K562 (cell line): Measurements from ENCODE around the gene ASPHD2. TPM values are rescaled to one million over a fixed set of nuclear protein-coding genes. Genes with fewer than 3 reads are reported as not detected.
A peak's percentile ranks its signal among the peaks of the same experiment; 100 is the strongest.

ENCODE experiments used
- ATAC-seq: fragments of 200-7000 bp; cut with Tn5 transposase; 3 replicates; pipeline ENCODE4 v1.9.1; 2020; ENCODE audit warnings: moderate library complexity
- BruUV-seq: library from RNA; stranded (reverse); fragments of 400-500 nt; replicated peaks from 2 replicates; lab custom pipeline; 2021; lab: Mats Ljungman, UMichigan
- CTCF ChIA-PET: fragments of 300-600 bp; formaldehyde crosslinking; extraction: SDS; loops from one replicate; lab custom pipeline; 2021; ENCODE audit warnings: low intra/inter-chr PET ratio; lab: Yijun Ruan, JAX
- POLR2A ChIA-PET: fragments of 300-600, 350-650 bp; sonication (Branson Sonifier 250); formaldehyde crosslinking; extraction: SDS; loops from one replicate; lab custom pipeline; 2021; ENCODE audit warnings: antibody characterized with exemption, inconsistent platforms; lab: Yijun Ruan, JAX
- DNase-seq, 4 experiments: peaks; one replicate each; pipeline versions ENCODE4 v3.0.0 to v3.0.0-alpha.2; 2011 to 2018; ENCODE audit warnings: low spot score in 3 of 4, mixed read lengths in 3 of 4; ENCODE audit errors: extremely low read depth in 1 of 4
- FAIRE-seq: peaks from 2 replicates; lab custom pipeline; 2011; peaks lifted over from hg19 to GRCh38; lab: Jason Lieb, UNC
- H2AFZ ChIP-seq: 2 replicates; pipeline ENCODE4 v1.6.0; 2011; ENCODE audit warnings: low read depth, low read length, control low read depth, inconsistent platforms
- H3K27ac ChIP-seq: fragments of 200-600 bp; 3 replicates; pipeline ENCODE4 v1.8.0; 2011; ENCODE audit warnings: low read depth, mild to moderate bottlenecking, control low read depth, inconsistent platforms, low read length, moderate library complexity, mixed read lengths; ENCODE audit errors: extremely low read depth
- H3K27me3 ChIP-seq, 2 experiments: fragments of 300-600 bp in 1 of 2; 2 replicates in 1 of 2; 3 replicates in 1 of 2; pipeline versions ENCODE4 v1.6.0 to v1.8.0; 2011; ENCODE audit warnings: inconsistent platforms in 2 of 2, low read length in 2 of 2, mild to moderate bottlenecking in 1 of 2, mixed read lengths in 1 of 2, moderate library complexity in 1 of 2; ENCODE audit not compliant: control insufficient read depth in 2 of 2, insufficient read depth in 2 of 2
- H3K36me3 ChIP-seq: fragments of 300-600 bp; 3 replicates; pipeline ENCODE4 v1.8.0; 2011; ENCODE audit warnings: mild to moderate bottlenecking, low read length, inconsistent platforms; ENCODE audit not compliant: control insufficient read depth, insufficient read depth
- H3K4me1 ChIP-seq, 2 experiments: fragments of 200-600 bp in 1 of 2; replicated peaks in 1 of 2; 2 replicates in 1 of 2; 3 replicates in 1 of 2; pipeline versions ENCODE4 v1.5.1 to v1.8.0; 2011; ENCODE audit warnings: inconsistent platforms in 2 of 2, low read length in 2 of 2, mild to moderate bottlenecking in 1 of 2, mixed read lengths in 1 of 2, moderate library complexity in 1 of 2; ENCODE audit not compliant: control insufficient read depth in 2 of 2, insufficient read depth in 2 of 2
- H3K4me2 ChIP-seq: 2 replicates; pipeline ENCODE4 v1.6.1; 2011; ENCODE audit warnings: low read length, control low read depth, inconsistent platforms, mixed read lengths; ENCODE audit not compliant: insufficient read depth
- H3K4me3 ChIP-seq: fragments of 200-600 bp; sonication (generic), shearing (Covaris generic); 2 replicates; pipeline ENCODE4 v1.5.1; 2016; ENCODE audit warnings: control low read depth, inconsistent platforms
- H3K79me2 ChIP-seq: fragments of 200-600 bp; 3 replicates; pipeline ENCODE4 v1.8.0; 2011; ENCODE audit warnings: low read length, inconsistent platforms; ENCODE audit not compliant: control insufficient read depth, insufficient read depth
- H3K9ac ChIP-seq, 2 experiments: 2 replicates each; pipeline versions ENCODE4 v1.6.0 to v1.6.1; 2011; ENCODE audit warnings: low read depth in 2 of 2, low read length in 2 of 2, control low read depth in 1 of 2, inconsistent platforms in 1 of 2, mild to moderate bottlenecking in 1 of 2, mixed read lengths in 1 of 2; ENCODE audit not compliant: insufficient read depth in 1 of 2
- H3K9me1 ChIP-seq: one replicate; pipeline ENCODE4 v1.6.0; 2011; ENCODE audit warnings: inconsistent platforms, mild to moderate bottlenecking, low read length, moderate library complexity; ENCODE audit not compliant: control insufficient read depth, insufficient read depth
- H3K9me3 ChIP-seq: replicated peaks from 2 replicates; pipeline ENCODE4 v1.5.1; 2011; ENCODE audit warnings: low read depth, low read length, inconsistent platforms; ENCODE audit not compliant: control insufficient read depth, insufficient read depth
- H4K20me1 ChIP-seq: replicated peaks from 2 replicates; pipeline ENCODE4 v1.6.1; 2011; ENCODE audit warnings: low read length, inconsistent platforms, mixed read lengths; ENCODE audit not compliant: control insufficient read depth, insufficient read depth
- KDM1A ChIP-seq, 2 experiments: fragments of 450-650 bp; IDR thresholded peaks; 2 replicates each; pipeline ENCODE4 v1.6.1; 2016; ENCODE audit warnings: mild to moderate bottlenecking in 2 of 2
- NR4A1 ChIP-seq, 2 experiments: fragments of 250-450 bp in 1 of 2; fragments of 450-650 bp in 1 of 2; sonication (Bioruptor Pico) in 1 of 2; IDR thresholded peaks; 2 replicates each; pipeline versions ENCODE4 v1.4.0 to v1.6.1; 2016 to 2020; ENCODE audit warnings: mild to moderate bottlenecking in 2 of 2, missing compliant biosample characterization in 1 of 2, missing genetic modification characterization in 1 of 2, moderate library complexity in 1 of 2
- RBM14 ChIP-seq: fragments of 200-400 bp; formaldehyde crosslinking; IDR thresholded peaks from 2 replicates; pipeline ENCODE4 v1.6.1; 2018; ENCODE audit warnings: low read depth, mild to moderate bottlenecking, low read length, moderate library complexity, borderline replicate concordance; ENCODE audit not compliant: insufficient read depth
- RREB1 ChIP-seq: fragments of 250-450 bp; sonication (Bioruptor Pico); IDR thresholded peaks from 2 replicates; pipeline ENCODE4 v1.4.0; 2020
- ZNF197 ChIP-seq: fragments of 200-800 bp; sonication (Bioruptor generic); IDR thresholded peaks from 2 replicates; pipeline ENCODE4 v1.6.1; 2016; ENCODE audit warnings: low read depth, missing genetic modification characterization, missing compliant biosample characterization
- in situ Hi-C: fragments of 300-500 bp; cut with MboI; formaldehyde crosslinking; loops from 4 replicates; pipeline ENCODE4 v1.15.0; 2018; ENCODE audit warnings: inconsistent platforms, mixed read lengths
- intact Hi-C: fragments of 100-400 bp; cut with micrococcal nuclease; formaldehyde crosslinking; loops from 2 replicates; pipeline ENCODE4 v1.14.2; 2022
- polyA plus RNA-seq, 8 experiments: library from polyadenylated mRNA; depleted of rRNA in 4 of 8; stranded (reverse) in 5 of 8; unstranded in 3 of 8; fragments of >200 nt; fragmentation: Nextera tagmentation in 2 of 8; fragmentation: Illumina TruSeq in 1 of 8; extraction: Ambion mirVana in 2 of 8; extraction: Trizol in 1 of 8; gene quantifications; 2 replicates each; pipeline versions ENCODE4 v1.2.1 to v1.2.3, GENCODE V29; 2011 to 2014; ENCODE audit warnings: inconsistent platforms in 1 of 8, missing spikeins in 1 of 8
- total RNA-seq, 7 experiments: library from RNA; depleted of rRNA in 6 of 7; stranded (reverse); fragments of >200 nt in 6 of 7; fragmentation: Illumina TruSeq in 2 of 7; extraction: Trizol in 2 of 7; gene quantifications; 2 replicates each; pipeline versions ENCODE4 v1.2.1 to v1.2.3, GENCODE V29; 2011 to 2021; ENCODE audit warnings: low replicate concordance in 1 of 7
- TF ChIP-seq, protein P1 (sequence below), 2 experiments: fragments of 450-650 bp; IDR thresholded peaks; 2 replicates each; pipeline ENCODE4 v1.6.1; 2018; ENCODE audit warnings: mild to moderate bottlenecking in 2 of 2, low read depth in 1 of 2; ENCODE audit not compliant: partially characterized antibody in 2 of 2

Gene ASPHD2
- total and polyA plus RNA-seq, 9 of the 15 experiments (the other 6 are each of a cell fraction or from before 2014, with no cell fraction given) = 0.18 to 0.64 (median 0.36) TPM

- TF ChIP-seq RREB1 (no peak), RBM14 (no peak), ZNF197 (CRISPR knock-in tag) (no peak)
- TF ChIP-seq, all 486 proteins: peak for 0
These were observed 10.4 kb upstream of the ASPHD2 start (continued) for GRCh38 chr22:26418620-26419019.

DNA sequence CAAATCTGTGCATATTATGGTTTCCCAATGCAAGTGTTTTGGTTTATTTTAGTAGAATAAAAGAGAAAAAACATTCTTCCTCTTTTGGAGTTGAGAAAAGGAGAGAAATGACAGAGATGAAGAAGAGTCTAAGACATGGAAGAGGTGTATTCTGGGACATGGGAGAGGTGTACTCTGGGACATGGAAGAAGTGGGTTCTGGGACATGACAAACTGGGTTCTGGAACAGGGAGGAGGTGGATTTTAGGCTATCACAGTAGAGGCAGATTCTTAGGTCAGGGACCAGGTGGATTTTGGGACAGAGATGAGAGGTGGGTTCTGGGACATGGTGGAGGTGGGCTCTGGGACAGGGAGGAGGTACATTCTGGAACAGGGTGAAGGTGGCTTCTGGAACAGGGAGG is 2.1 kb upstream of the ASPHD2 start:
- Histone ChIP-seq H2AFZ (no peak overlapping the region), H3K27me3 (peaks cover 0 to 6% of the 10 kb centered on the region in 2 experiments; a peak in 2 of 5 replicates), H3K4me2 (no peak overlapping the region), H3K9me3 (peaks cover 4% of the 10 kb centered on the region; the same call in 1 of the 2 replicates), H3K79me2 (no peaks in the 10 kb centered on the region), H3K9me1 (no peaks in the 10 kb centered on the region), H3K36me3 (no peaks in the 10 kb centered on the region), H3K4me1 (peaks cover 0 to 19% of the 10 kb centered on the region in 2 experiments; a peak in 2 of 5 replicates), H4K20me1 (no peaks in the 10 kb centered on the region), H3K27ac (no peak overlapping the region), H3K4me3 (no peak overlapping the region), H3K9ac (no peak overlapping the region)
- FAIRE-seq (no peak), ATAC-seq (no peak), DNase-seq (no peak)
- intact Hi-C loops = no loop called here
- BruUV-seq = no TSS peak
- CTCF ChIA-PET = no interaction called here
- TF ChIP-seq KDM1A (IDR thresholded peaks at IDR 0.05) (0 out of 4 replicates have a peak, but pooled peaks of 1 of the 2 experiments have one; percentile 3), NR4A1 (CRISPR knock-in tag; IDR thresholded peaks at IDR 0.05) (no peak), NR4A1 (tag; IDR thresholded peaks at IDR 0.05) (no peak)
- TF ChIP-seq, protein P1, sequence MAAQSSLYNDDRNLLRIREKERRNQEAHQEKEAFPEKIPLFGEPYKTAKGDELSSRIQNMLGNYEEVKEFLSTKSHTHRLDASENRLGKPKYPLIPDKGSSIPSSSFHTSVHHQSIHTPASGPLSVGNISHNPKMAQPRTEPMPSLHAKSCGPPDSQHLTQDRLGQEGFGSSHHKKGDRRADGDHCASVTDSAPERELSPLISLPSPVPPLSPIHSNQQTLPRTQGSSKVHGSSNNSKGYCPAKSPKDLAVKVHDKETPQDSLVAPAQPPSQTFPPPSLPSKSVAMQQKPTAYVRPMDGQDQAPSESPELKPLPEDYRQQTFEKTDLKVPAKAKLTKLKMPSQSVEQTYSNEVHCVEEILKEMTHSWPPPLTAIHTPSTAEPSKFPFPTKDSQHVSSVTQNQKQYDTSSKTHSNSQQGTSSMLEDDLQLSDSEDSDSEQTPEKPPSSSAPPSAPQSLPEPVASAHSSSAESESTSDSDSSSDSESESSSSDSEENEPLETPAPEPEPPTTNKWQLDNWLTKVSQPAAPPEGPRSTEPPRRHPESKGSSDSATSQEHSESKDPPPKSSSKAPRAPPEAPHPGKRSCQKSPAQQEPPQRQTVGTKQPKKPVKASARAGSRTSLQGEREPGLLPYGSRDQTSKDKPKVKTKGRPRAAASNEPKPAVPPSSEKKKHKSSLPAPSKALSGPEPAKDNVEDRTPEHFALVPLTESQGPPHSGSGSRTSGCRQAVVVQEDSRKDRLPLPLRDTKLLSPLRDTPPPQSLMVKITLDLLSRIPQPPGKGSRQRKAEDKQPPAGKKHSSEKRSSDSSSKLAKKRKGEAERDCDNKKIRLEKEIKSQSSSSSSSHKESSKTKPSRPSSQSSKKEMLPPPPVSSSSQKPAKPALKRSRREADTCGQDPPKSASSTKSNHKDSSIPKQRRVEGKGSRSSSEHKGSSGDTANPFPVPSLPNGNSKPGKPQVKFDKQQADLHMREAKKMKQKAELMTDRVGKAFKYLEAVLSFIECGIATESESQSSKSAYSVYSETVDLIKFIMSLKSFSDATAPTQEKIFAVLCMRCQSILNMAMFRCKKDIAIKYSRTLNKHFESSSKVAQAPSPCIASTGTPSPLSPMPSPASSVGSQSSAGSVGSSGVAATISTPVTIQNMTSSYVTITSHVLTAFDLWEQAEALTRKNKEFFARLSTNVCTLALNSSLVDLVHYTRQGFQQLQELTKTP (IDR thresholded peaks at IDR 0.05; ENCODE audit: low read depth in 1 of 2, partially characterized antibody in 2 of 2) = peak in 1 of 2 experiments; percentile 79
- in situ Hi-C loops = no loop called here
- POLR2A ChIA-PET = no interaction called here
